Naive B cell (primary cell): ENCODE measurements around the gene STS. TPM values are rescaled to one million over a fixed set of nuclear protein-coding genes. Genes with fewer than 3 reads are reported as not detected.

Source experiments
- ATAC-seq, 2 donors: fragments of 150-1000 bp; cut with Tn5 transposase; 2 replicates each; pipeline ENCODE4 v1.10.0; 2021; ENCODE audit warnings: low read depth in 2 of 2, mild to moderate bottlenecking in 2 of 2, moderate library complexity in 2 of 2
- DNase-seq: peaks from one replicate; pipeline ENCODE4 v3.0.0; 2022
- H3K27ac Mint-ChIP-seq, 6 donors: one replicate each; pipeline ENCODE4 v1.8.0; 2020 to 2022; ENCODE audit warnings: mild to moderate bottlenecking in 6 of 6, mixed read lengths in 6 of 6, moderate library complexity in 5 of 6, inconsistent platforms in 2 of 6
- H3K27me3 Mint-ChIP-seq, 3 donors: one replicate each; pipeline ENCODE4 v1.8.0; 2021 to 2022; ENCODE audit warnings: mixed read lengths in 3 of 3, mild to moderate bottlenecking in 1 of 3
- H3K36me3 Mint-ChIP-seq, 2 donors: one replicate each; pipeline ENCODE4 v1.8.0; 2020 to 2022; ENCODE audit warnings: mixed read lengths in 2 of 2, inconsistent platforms in 1 of 2, mild to moderate bottlenecking in 1 of 2
- H3K4me1 Mint-ChIP-seq, 3 donors: one replicate each; pipeline ENCODE4 v1.8.0; 2020 to 2022; ENCODE audit warnings: mixed read lengths in 3 of 3, inconsistent platforms in 1 of 3, mild to moderate bottlenecking in 1 of 3, moderate library complexity in 1 of 3
- H3K4me3 Mint-ChIP-seq, 8 donors: one replicate each; pipeline ENCODE4 v1.8.0; 2020 to 2022; ENCODE audit warnings: mild to moderate bottlenecking in 8 of 8, mixed read lengths in 8 of 8, moderate library complexity in 8 of 8, inconsistent platforms in 2 of 8
- H3K9me3 Mint-ChIP-seq, 7 donors: one replicate each; pipeline ENCODE4 v1.8.0; 2020 to 2022; ENCODE audit warnings: mixed read lengths in 7 of 7, mild to moderate bottlenecking in 5 of 7, inconsistent platforms in 2 of 7, moderate library complexity in 1 of 7
- polyA plus RNA-seq, 6 donors: library from polyadenylated mRNA; unstranded; fragments of 300-500 nt; fragmentation: Illumina TruSeq; gene quantifications; one replicate each; pipeline ENCODE4 v1.2.3, GENCODE V29; 2021; ENCODE audit warnings: low read depth in 6 of 6

Gene STS
- 1 to 10 TPM; 1.9 to 5.0 (median 2.8) TPM for polyA plus RNA-seq

GRCh38 chrX:7147413-7147977 is at the start of gene STS:
Gene STS (plus strand): TSS chrX:7147712. CDS start chrX:7253200, 105,488 bp downstream.
- Mint-ChIP-seq H3K27me3 (no peaks in the 10 kb centered on the region), H3K4me3 (peak within 1 kb of the TSS; percentile 88 to 97 (median 96)), H3K4me1 (peaks cover 10 to 26% (median 16%) of the 10 kb centered on the region in 3 donors), H3K36me3 (no peaks in the 10 kb centered on the region), H3K27ac (peak within 1 kb of the TSS; percentile 91 to 97 (median 96)), H3K9me3 (no peaks in the 10 kb centered on the region)
- DNase-seq (no peak), ATAC-seq (peak; percentile 44 to 49)

GRCh38 chrX:7100022-7100421 is 47.5 kb upstream of the STS start:
- no peak for ATAC-seq
- peaks cover 37 to 41% of the 10 kb centered on the region in 2 donors for H3K36me3 Mint-ChIP-seq
- no peak overlapping the region for H3K4me3 Mint-ChIP-seq
- H3K9me3 Mint-ChIP-seq: no peaks in the 10 kb centered on the region
- no peak for DNase-seq
- H3K4me1 Mint-ChIP-seq: peaks cover 15 to 27% (median 21%) of the 10 kb centered on the region in 3 donors
- peak overlapping the region in 1 of 6 donors; percentile 51 for H3K27ac Mint-ChIP-seq
- no peaks in the 10 kb centered on the region for H3K27me3 Mint-ChIP-seq

GRCh38 chrX:7102119-7102518 is 45.4 kb upstream of the STS start:
- Mint-ChIP-seq H3K27ac (peak overlapping the region in 4 of 6 donors; percentile 1 to 54 (median 18)), H3K4me1 (peaks cover 15 to 25% (median 22%) of the 10 kb centered on the region in 3 donors), H3K27me3 (no peaks in the 10 kb centered on the region), H3K4me3 (peak overlapping the region in 2 of 8 donors; percentile 3 to 15), H3K36me3 (peaks cover 32 to 34% of the 10 kb centered on the region in 2 donors), H3K9me3 (no peaks in the 10 kb centered on the region)
- ATAC-seq (peak in 1 of 2 donors; percentile 25), DNase-seq (no peak)

GRCh38 chrX:7106649-7107048 is 40.9 kb upstream of the STS start:
- Mint-ChIP-seq H3K9me3 (no peaks in the 10 kb centered on the region), H3K4me1 (peaks cover 42 to 55% (median 42%) of the 10 kb centered on the region in 3 donors), H3K27ac (peak overlapping the region in 3 of 6 donors; percentile 9 to 77 (median 42)), H3K4me3 (no peak overlapping the region), H3K36me3 (peaks cover 23 to 26% of the 10 kb centered on the region in 2 donors), H3K27me3 (no peaks in the 10 kb centered on the region)
- no peak for ATAC-seq
- DNase-seq: no peak

- Mint-ChIP-seq H3K27ac (peak overlapping the region in 2 of 6 donors; percentile 25 to 92), H3K27me3 (no peaks in the 10 kb centered on the region), H3K36me3 (peaks cover 16 to 18% of the 10 kb centered on the region in 2 donors), H3K4me3 (no peak overlapping the region), H3K9me3 (no peaks in the 10 kb centered on the region), H3K4me1 (peaks cover 31 to 49% (median 31%) of the 10 kb centered on the region in 3 donors)
- no peak for DNase-seq
- no peak for ATAC-seq
These were observed 39.5 kb upstream of the STS start for GRCh38 chrX:7108030-7108429.

GRCh38 chrX:7109049-7109531 is 38.4 kb upstream of the STS start:
- Mint-ChIP-seq H3K4me3 (peak overlapping the region; percentile 74 to 95 (median 88)), H3K27me3 (no peaks in the 10 kb centered on the region), H3K9me3 (no peaks in the 10 kb centered on the region), H3K27ac (peak overlapping the region; percentile 43 to 97 (median 94)), H3K4me1 (peaks cover 33 to 51% (median 36%) of the 10 kb centered on the region in 3 donors), H3K36me3 (peaks cover 8 to 9% of the 10 kb centered on the region in 2 donors)
- no peak for DNase-seq
- ATAC-seq: no peak

- Mint-ChIP-seq H3K9me3 (no peaks in the 10 kb centered on the region), H3K27ac (peak overlapping the region; percentile 83 to 98 (median 96)), H3K27me3 (no peaks in the 10 kb centered on the region), H3K4me3 (peak overlapping the region; percentile 74 to 95 (median 83)), H3K4me1 (peaks cover 37 to 51% (median 38%) of the 10 kb centered on the region in 3 donors), H3K36me3 (peaks cover 0 to 7% of the 10 kb centered on the region in 2 donors)
- DNase-seq (peak; percentile 49), ATAC-seq (peak; percentile 74 to 79)
These were observed 37.4 kb upstream of the STS start for GRCh38 chrX:7109838-7110793.

- H3K27ac Mint-ChIP-seq: peak overlapping the region; percentile 83 to 98 (median 96)
- peaks cover 4 to 7% of the 10 kb centered on the region in 2 donors for H3K36me3 Mint-ChIP-seq
- H3K27me3 Mint-ChIP-seq: no peaks in the 10 kb centered on the region
- H3K4me1 Mint-ChIP-seq: peaks cover 41 to 54% (median 43%) of the 10 kb centered on the region in 3 donors
- DNase-seq (peak; percentile 62), ATAC-seq (peak; percentile 73 to 76)
- H3K4me3 Mint-ChIP-seq: peak overlapping the region; percentile 42 to 95 (median 83)
- no peaks in the 10 kb centered on the region for H3K9me3 Mint-ChIP-seq
These were observed 36.7 kb upstream of the STS start for GRCh38 chrX:7110821-7111276.

- peaks cover 5 to 10% of the 10 kb centered on the region in 2 donors for H3K36me3 Mint-ChIP-seq
- peak overlapping the region in 4 of 6 donors; percentile 15 to 98 (median 90) for H3K27ac Mint-ChIP-seq
- H3K4me1 Mint-ChIP-seq: peaks cover 44 to 57% (median 44%) of the 10 kb centered on the region in 3 donors
- H3K9me3 Mint-ChIP-seq: no peaks in the 10 kb centered on the region
- ATAC-seq (no peak), DNase-seq (no peak)
- H3K27me3 Mint-ChIP-seq: no peaks in the 10 kb centered on the region
- H3K4me3 Mint-ChIP-seq: peak overlapping the region in 1 of 8 donors; percentile 92
These were observed 36.0 kb upstream of the STS start for GRCh38 chrX:7111518-7111917.

GRCh38 chrX:7112071-7112470 is 35.4 kb upstream of the STS start:
- no peak for ATAC-seq
- Mint-ChIP-seq H3K9me3 (peaks cover 0 to 3% (median 2%) of the 10 kb centered on the region in 7 donors), H3K4me3 (peak overlapping the region in 1 of 8 donors; percentile 19), H3K36me3 (peaks cover 10 to 15% of the 10 kb centered on the region in 2 donors), H3K4me1 (peaks cover 47 to 63% (median 50%) of the 10 kb centered on the region in 3 donors), H3K27ac (peak overlapping the region in 4 of 6 donors; percentile 15 to 97 (median 30)), H3K27me3 (no peaks in the 10 kb centered on the region)
- no peak for DNase-seq

- ATAC-seq (no peak), DNase-seq (no peak)
- Mint-ChIP-seq H3K4me1 (peaks cover 41 to 54% (median 44%) of the 10 kb centered on the region in 3 donors), H3K9me3 (peaks cover 0 to 15% (median 7%) of the 10 kb centered on the region in 7 donors), H3K4me3 (no peak overlapping the region), H3K27ac (peak overlapping the region in 2 of 6 donors; percentile 47 to 49), H3K36me3 (peaks cover 22% of the 10 kb centered on the region in 2 donors), H3K27me3 (no peaks in the 10 kb centered on the region)
These were observed 32.0 kb upstream of the STS start for GRCh38 chrX:7115557-7115956.

GRCh38 chrX:7116081-7116480 is 31.4 kb upstream of the STS start:
- DNase-seq (no peak), ATAC-seq (no peak)
- Mint-ChIP-seq H3K9me3 (peaks cover 0 to 15% (median 7%) of the 10 kb centered on the region in 7 donors), H3K27me3 (no peaks in the 10 kb centered on the region), H3K4me1 (peaks cover 36 to 51% (median 39%) of the 10 kb centered on the region in 3 donors), H3K4me3 (no peak overlapping the region), H3K36me3 (peaks cover 22 to 27% of the 10 kb centered on the region in 2 donors), H3K27ac (no peak overlapping the region)

- Mint-ChIP-seq H3K4me1 (peaks cover 43 to 55% (median 49%) of the 10 kb centered on the region in 3 donors), H3K4me3 (no peak overlapping the region), H3K27ac (peak overlapping the region in 2 of 6 donors; percentile 7 to 28), H3K9me3 (peaks cover 0 to 15% (median 7%) of the 10 kb centered on the region in 7 donors), H3K27me3 (no peaks in the 10 kb centered on the region), H3K36me3 (peaks cover 22 to 28% of the 10 kb centered on the region in 2 donors)
- ATAC-seq (no peak), DNase-seq (no peak)
These were observed 29.9 kb upstream of the STS start for GRCh38 chrX:7117587-7117986.
